Esophagus (tissue), 2 donors: Measurements from ENCODE around the gene MAL. TPM values are rescaled to one million over a fixed set of nuclear protein-coding genes. Genes with fewer than 3 reads are reported as not detected.

Source experiments
- H3K27ac ChIP-seq, 2 donors: one replicate each; pipeline ENCODE4 v1.5.1; 2013; ENCODE audit warnings: low read depth in 2 of 2, mild to moderate bottlenecking in 2 of 2, inconsistent platforms in 1 of 2, low read length in 1 of 2, moderate library complexity in 1 of 2
- H3K27me3 ChIP-seq, 2 donors: one replicate each; pipeline ENCODE4 v1.6.1; 2013; ENCODE audit warnings: low read length in 2 of 2, control low read depth in 1 of 2, mild to moderate bottlenecking in 1 of 2; ENCODE audit not compliant: insufficient read depth in 2 of 2, control insufficient read depth in 1 of 2
- H3K36me3 ChIP-seq, 2 donors: one replicate each; pipeline ENCODE4 v1.6.1; 2013; ENCODE audit warnings: low read length in 1 of 2; ENCODE audit not compliant: control insufficient read depth in 2 of 2, insufficient read depth in 2 of 2
- H3K4me1 ChIP-seq, 2 donors: one replicate each; pipeline ENCODE4 v1.6.1; 2013; ENCODE audit warnings: low read length in 1 of 2; ENCODE audit not compliant: control insufficient read depth in 2 of 2, insufficient read depth in 2 of 2
- H3K4me3 ChIP-seq, 2 donors: one replicate each; pipeline ENCODE4 v1.5.1; 2013; ENCODE audit warnings: low read length in 2 of 2, mild to moderate bottlenecking in 2 of 2, low read depth in 1 of 2, moderate library complexity in 1 of 2
- H3K9me3 ChIP-seq, 2 donors: one replicate each; pipeline ENCODE4 v1.6.1; 2013; ENCODE audit warnings: mild to moderate bottlenecking in 2 of 2, low read depth in 1 of 2, low read length in 1 of 2, moderate library complexity in 1 of 2; ENCODE audit not compliant: control insufficient read depth in 2 of 2, insufficient read depth in 1 of 2
- WGBS, 2 donors: extraction: QIAGEN DNeasy Blood & Tissue Kit; methylation state at CpG; one replicate each; pipeline ENCODE4 v1.1.7; 2013; 5-methylcytosine and 5-hydroxymethylcytosine counted together
- polyA plus RNA-seq, 2 donors: library from polyadenylated mRNA; stranded (reverse); fragments of 200-250 nt; gene quantifications; one replicate each; pipeline ENCODE4 v1.2.3, GENCODE V29; 2013
- donor health status: healthy with polysubstance abuse.
- donor health status: Bipolar disorder and iron deficiency.

MAL gene
- polyA plus RNA-seq, 2 donors, result 1,481 to 3,581 TPM

DNA sequence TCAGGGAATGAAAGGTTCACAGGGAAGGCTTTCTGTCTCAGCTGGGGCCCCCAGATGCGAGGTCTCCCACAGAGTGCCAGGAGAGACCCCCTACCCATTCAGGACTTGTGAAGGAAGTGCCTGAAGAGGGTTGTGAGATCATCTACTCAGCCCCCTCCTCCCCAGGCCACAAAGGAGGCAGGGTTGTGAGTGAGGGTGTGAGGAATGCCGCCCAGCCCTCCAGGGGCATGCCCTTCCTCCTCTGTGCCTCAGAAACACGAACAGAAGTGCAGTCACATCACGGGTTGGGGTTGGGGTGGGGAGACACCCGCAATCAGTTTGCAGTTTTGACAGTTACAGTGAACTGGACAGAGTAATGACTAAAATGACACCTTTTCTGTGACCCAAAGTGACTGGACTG lies 5.0 kb downstream of the MAL start:
- H3K27me3 ChIP-seq, result no peaks in the 10 kb centered on the region
- H3K9me3 ChIP-seq, result no peaks in the 10 kb centered on the region
- H3K27ac ChIP-seq, result peak overlapping the region; percentile 81 to 92
- no peak overlapping the region for H3K4me3 ChIP-seq
- peaks cover 2 to 28% of the 10 kb centered on the region in 2 donors for H3K4me1 ChIP-seq
- WGBS, 2 donors, result 50 to 53% methylated on average over 5 of the region's 5 CpGs
- peaks cover 0 to 2% of the 10 kb centered on the region in 2 donors for H3K36me3 ChIP-seq

GRCh38 chr2:95031076-95031725 lies 5.7 kb downstream of the MAL start:
- peak overlapping the region; percentile 81 to 92 for H3K27ac ChIP-seq
- H3K4me1 ChIP-seq, result peaks cover 2 to 28% of the 10 kb centered on the region in 2 donors
- peaks cover 0 to 2% of the 10 kb centered on the region in 2 donors for H3K36me3 ChIP-seq
- H3K27me3 ChIP-seq, result no peaks in the 10 kb centered on the region
- WGBS, 2 donors, result 48 to 58% methylated on average over 7 of the region's 7 CpGs
- no peak overlapping the region for H3K4me3 ChIP-seq
- no peaks in the 10 kb centered on the region for H3K9me3 ChIP-seq

DNA sequence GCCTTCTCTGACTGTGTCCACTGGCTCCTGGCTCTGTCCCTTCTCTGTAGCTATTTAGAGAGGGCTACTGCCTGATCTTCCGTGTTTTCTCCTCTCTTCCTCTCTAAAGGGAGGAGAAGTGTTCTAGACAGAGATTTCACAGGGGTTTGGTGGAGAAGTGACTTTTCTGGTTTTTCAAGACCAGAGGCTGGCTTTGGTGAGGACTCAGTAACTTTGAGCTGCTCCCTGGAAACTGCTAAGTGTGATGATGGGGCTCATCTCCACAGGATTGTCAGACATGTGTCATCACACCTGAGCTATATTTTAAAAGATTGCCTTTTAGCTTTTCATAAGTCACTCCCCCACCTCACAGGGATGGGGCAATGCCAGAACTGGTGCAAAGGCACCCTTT lies 6.2 kb downstream of the MAL start:
- Histone ChIP-seq H3K27ac (peak overlapping the region; percentile 81 to 92), H3K4me1 (peaks cover 2 to 28% of the 10 kb centered on the region in 2 donors), H3K27me3 (no peaks in the 10 kb centered on the region), H3K9me3 (no peaks in the 10 kb centered on the region), H3K36me3 (peaks cover 0 to 2% of the 10 kb centered on the region in 2 donors), H3K4me3 (no peak overlapping the region)
- WGBS, 2 donors, result 48 to 58% methylated on average over 1 of the region's 1 CpG

GRCh38 chr2:95032341-95032740 lies 6.8 kb downstream of the MAL start:
- no peaks in the 10 kb centered on the region for H3K27me3 ChIP-seq

GRCh38 chr2:95032868-95033603 lies 7.5 kb downstream of the MAL start:
- H3K9me3 ChIP-seq, result no peaks in the 10 kb centered on the region
- H3K27me3 ChIP-seq, result no peaks in the 10 kb centered on the region
- H3K36me3 ChIP-seq, result no peaks in the 10 kb centered on the region
- H3K27ac ChIP-seq, result peak overlapping the region in 1 of 2 donors; percentile 89
- peaks cover 2 to 28% of the 10 kb centered on the region in 2 donors for H3K4me1 ChIP-seq
- 66 to 71% methylated on average over 16 of the region's 16 CpGs for WGBS, 2 donors
- no peak overlapping the region for H3K4me3 ChIP-seq

More at GRCh38 chr2:95032341-95032740, 6.8 kb downstream of the MAL start:
- peak overlapping the region; percentile 66 to 89 for H3K27ac ChIP-seq
- H3K4me1 ChIP-seq, result peaks cover 2 to 28% of the 10 kb centered on the region in 2 donors
- H3K4me3 ChIP-seq, result no peak overlapping the region
- no peaks in the 10 kb centered on the region for H3K9me3 ChIP-seq
- H3K36me3 ChIP-seq, result peaks cover 0 to under 1% of the 10 kb centered on the region in 2 donors
- 62 to 66% methylated on average over 3 of the region's 3 CpGs for WGBS, 2 donors

DNA sequence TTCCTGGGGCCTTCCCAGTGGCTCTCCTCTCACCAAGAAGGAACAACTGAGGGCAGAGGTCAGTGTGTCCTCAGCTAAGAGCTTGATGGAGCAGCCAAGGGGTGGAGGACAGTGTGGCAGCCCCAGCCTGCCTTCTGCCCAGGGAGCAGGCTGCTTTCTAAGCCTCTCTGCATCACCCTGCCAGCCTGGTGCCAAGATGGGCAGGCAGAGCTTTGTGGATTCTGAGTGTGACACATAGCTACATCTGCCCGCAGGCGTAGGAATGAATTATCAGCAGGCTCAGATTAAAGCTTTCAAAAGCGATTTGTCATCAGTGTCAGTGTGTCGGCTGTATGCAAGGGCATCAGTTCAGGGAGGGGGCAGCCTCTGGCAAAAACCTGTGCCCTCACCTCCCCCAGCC lies 8.7 kb downstream of the MAL start:
- H3K4me1 ChIP-seq, result peaks cover 2 to 28% of the 10 kb centered on the region in 2 donors
- H3K27me3 ChIP-seq, result no peaks in the 10 kb centered on the region

DNA sequence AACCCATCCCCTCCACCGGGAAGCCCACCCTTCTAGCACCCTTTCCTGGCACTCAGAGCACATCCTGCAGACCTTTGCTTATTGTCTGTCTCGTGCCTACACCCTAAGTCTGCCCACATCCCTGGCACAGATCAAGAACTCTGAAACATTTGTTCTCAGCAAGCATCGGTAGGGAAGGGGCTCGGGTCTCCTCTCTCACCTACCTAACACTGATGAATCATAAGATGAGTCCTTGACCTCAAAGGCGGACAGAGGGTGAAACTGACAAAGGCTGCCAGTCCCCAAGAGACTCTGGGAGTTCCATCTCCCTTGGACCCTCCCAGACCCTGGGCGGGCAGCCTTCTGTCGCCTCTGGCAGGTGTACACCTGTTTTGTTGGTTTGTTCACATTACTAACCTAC lies 9.3 kb downstream of the MAL start:
- Histone ChIP-seq H3K36me3 (no peaks in the 10 kb centered on the region), H3K9me3 (no peaks in the 10 kb centered on the region), H3K4me3 (no peak overlapping the region), H3K27me3 (no peaks in the 10 kb centered on the region), H3K27ac (peak overlapping the region; percentile 3 to 75), H3K4me1 (peaks cover 2 to 29% of the 10 kb centered on the region in 2 donors)
- 37 to 55% methylated on average over 7 of the region's 7 CpGs for WGBS, 2 donors

More for the DNA sequence above, 8.7 kb downstream of the MAL start:
- Histone ChIP-seq H3K4me3 (no peak overlapping the region), H3K9me3 (no peaks in the 10 kb centered on the region), H3K27ac (peak overlapping the region; percentile 22 to 75), H3K36me3 (no peaks in the 10 kb centered on the region)
- 49 to 57% methylated on average over 4 of the region's 4 CpGs for WGBS, 2 donors

DNA sequence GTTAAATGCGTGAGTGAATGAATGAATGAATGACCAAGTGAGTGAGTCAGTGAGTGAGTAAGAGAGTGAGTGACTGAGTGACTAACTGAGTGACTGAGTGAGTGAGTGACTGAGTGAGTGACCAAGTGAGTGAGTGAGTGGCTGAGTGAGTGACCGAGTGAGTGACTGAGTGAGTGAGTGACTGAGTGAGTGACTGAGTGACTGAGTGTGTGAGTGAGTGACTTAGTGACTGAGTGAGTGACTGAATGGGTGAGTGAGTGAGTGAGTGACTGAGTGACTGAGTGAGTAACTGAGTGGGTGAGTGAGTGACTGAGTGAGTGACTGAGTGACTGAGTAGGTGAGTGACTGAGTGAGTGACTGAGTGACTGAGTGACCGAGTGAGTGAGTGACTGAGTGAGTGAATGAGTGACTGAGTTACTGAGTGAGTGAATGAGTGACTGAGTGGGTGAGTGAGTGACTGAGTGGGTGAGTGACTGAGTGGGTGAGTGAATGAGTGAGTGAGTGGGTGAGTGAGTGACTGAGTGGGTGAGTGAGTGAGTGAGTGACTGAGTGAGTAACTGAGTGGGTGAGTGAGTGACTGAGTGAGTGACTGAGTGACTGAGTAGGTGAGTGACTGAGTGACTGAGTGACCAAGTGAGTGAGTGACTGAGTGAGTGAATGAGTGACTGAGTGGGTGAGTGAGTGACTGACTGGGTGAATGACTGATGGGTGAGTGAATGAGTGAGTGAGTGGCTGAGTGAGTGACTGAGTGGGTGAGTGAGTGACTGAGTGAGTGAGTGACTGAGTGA lies 11.3 kb downstream of the MAL start:
- WGBS, 2 donors, result 85 to 91% methylated on average over 3 of the region's 3 CpGs
- H3K27me3 ChIP-seq, result no peaks in the 10 kb centered on the region
- peaks cover 0 to 2% of the 10 kb centered on the region in 2 donors for H3K36me3 ChIP-seq
- no peak overlapping the region for H3K4me3 ChIP-seq
- peak overlapping the region in 1 of 2 donors; percentile 5 for H3K27ac ChIP-seq
- no peaks in the 10 kb centered on the region for H3K9me3 ChIP-seq
- peaks cover 0 to 22% of the 10 kb centered on the region in 2 donors for H3K4me1 ChIP-seq

- no peaks in the 10 kb centered on the region for H3K27me3 ChIP-seq
- H3K27ac ChIP-seq, result no peak overlapping the region
- H3K4me1 ChIP-seq, result peaks cover 0 to 21% of the 10 kb centered on the region in 2 donors
- no peaks in the 10 kb centered on the region for H3K9me3 ChIP-seq
- 81 to 89% methylated on average over 2 of the region's 2 CpGs for WGBS, 2 donors
- H3K4me3 ChIP-seq, result no peak overlapping the region
- H3K36me3 ChIP-seq, result peaks cover 0 to 2% of the 10 kb centered on the region in 2 donors
Measured at GRCh38 chr2:95037384-95037839, 11.9 kb downstream of the MAL start.
